ENCODE data around the gene NKPD1. TPM values are rescaled to one million over a fixed set of nuclear protein-coding genes. Genes with fewer than 3 reads are reported as not detected.

The NKPD1 gene
- total RNA-seq, 2 donors from 2014 or later: 0.70 to 0.72 TPM

Other genes starting within 250 kb of the NKPD1 start
- not detected for gene APOC1, start 246.4 kb downstream of the NKPD1 start, total RNA-seq
- not detected for gene APOC4, start 218.7 kb downstream of the NKPD1 start, total RNA-seq
- gene APOC2, start 214.9 kb downstream of the NKPD1 start, total RNA-seq: not detected
- gene CLPTM1, start 205.6 kb downstream of the NKPD1 start, total RNA-seq: 10 to 100 TPM; 44.7 to 50.0 TPM
- gene RELB, start 159.5 kb downstream of the NKPD1 start, total RNA-seq: 100 to 1,000 TPM; 142 to 145 TPM
- 100 to 1,000 TPM; 110 to 138 TPM for gene CLASRP, start 121.9 kb downstream of the NKPD1 start, total RNA-seq
- 1 to 10 TPM; 5.1 to 5.2 TPM for gene ZNF296, start 84.5 kb downstream of the NKPD1 start, total RNA-seq
- 10 to 100 TPM; 26.4 to 28.1 TPM for gene GEMIN7, start 81.7 kb downstream of the NKPD1 start, total RNA-seq
- gene PPP1R37, start 67.8 kb downstream of the NKPD1 start, total RNA-seq: 10 to 100 TPM; 11.8 to 17.3 TPM
- gene TRAPPC6A, start 17.3 kb upstream of the NKPD1 start, total RNA-seq: 10 to 100 TPM; 48.5 to 58.5 TPM
- 10 to 100 TPM; 16.7 to 17.7 TPM for gene BLOC1S3, start 17.8 kb upstream of the NKPD1 start, total RNA-seq
- gene EXOC3L2, start 84.4 kb upstream of the NKPD1 start, total RNA-seq: not detected
- 10 to 100 TPM; 25.3 to 37.9 TPM for gene MARK4, start 90.3 kb upstream of the NKPD1 start, total RNA-seq
- not detected for gene CKM, start 161.9 kb upstream of the NKPD1 start, total RNA-seq
- under 1 TPM; 0.22 to 0.42 TPM for gene KLC3, start 179.8 kb upstream of the NKPD1 start, total RNA-seq
- gene ERCC2, start 209.6 kb upstream of the NKPD1 start, total RNA-seq: 10 to 100 TPM; 20.4 to 23.2 TPM
- gene PPP1R13L, start 244.1 kb upstream of the NKPD1 start, total RNA-seq: 10 to 100 TPM; 22.7 to 32.0 TPM
- 1 to 10 TPM; 3.4 to 4.9 TPM for gene POLR1G, start 245.7 kb upstream of the NKPD1 start, total RNA-seq

Data from activated T-cell treated with anti-CD3 and anti-CD28 coated beads, Interleukin-2, amount 50 U/mL, for 72 hours (primary cell).